NK-92 treated with Interleukin-12 subunit alpha and Interleukin-12 subunit beta, amount 100 ng/mL, for 24 hours (cell line): ENCODE data around the gene ITPR1.

Experiments used
- DNase-seq: peaks from one replicate; lab custom pipeline; 2025; lab: John Stamatoyannopoulos, UW

ITPR1 gene

DNA sequence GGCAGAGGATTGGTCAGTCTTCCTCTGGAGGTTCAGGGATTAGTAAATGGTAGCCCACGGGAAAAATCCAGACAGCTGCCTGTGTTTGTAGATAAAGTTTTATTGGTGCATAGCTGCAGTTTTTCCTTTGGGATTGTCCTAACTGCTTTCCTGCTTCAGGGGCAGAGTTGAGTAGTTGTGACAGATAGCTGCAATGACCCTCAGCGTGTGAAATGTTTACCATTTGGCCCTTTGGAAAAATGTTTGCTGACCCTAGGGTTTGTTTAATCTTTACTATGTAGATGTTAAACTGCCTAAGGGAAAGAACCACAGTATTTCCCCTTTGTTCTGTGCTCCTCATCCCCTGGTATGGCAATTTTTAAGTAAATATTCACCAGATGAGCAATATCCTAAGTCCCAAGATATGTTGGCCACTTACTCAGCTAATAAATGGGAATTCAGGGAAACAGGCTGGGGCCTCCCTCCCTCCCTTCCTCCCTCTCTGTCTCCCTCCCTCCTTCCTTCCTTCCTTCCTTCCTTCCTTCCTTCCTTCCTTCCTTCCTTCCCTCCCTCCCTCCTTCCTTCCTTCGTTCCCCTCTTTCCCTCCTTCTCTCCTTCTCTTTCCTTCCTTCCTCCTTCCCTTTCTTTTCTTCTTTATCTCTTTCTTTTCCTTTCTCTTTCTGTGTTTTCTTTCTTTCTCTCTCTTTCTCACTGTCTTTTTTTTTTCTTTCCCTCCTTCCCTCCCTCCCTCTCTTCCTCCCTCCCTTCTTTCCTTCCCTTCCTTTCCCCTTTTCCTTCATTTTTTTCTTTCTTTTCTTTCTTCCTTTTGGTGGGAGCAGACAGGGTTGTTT is 251.5 kb downstream of the ITPR1 start:
- no peak for DNase-seq

DNA sequence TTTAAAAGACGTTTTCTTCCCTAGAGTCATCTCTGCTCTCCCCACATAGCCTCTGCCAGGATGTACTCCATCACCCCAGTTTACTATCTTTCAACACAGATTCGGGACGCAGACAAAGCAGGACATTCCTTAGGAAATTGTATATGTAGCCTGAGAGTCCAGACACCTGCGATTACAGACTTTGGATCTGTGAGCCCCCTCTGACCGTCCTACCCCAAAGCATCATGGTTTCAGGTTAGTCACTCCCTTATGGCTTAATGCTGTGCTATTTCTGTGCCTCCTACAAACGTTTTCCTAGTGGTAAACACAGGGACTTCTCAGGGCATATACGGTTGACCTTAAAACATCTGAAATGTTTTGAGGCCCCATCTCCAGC is 252.1 kb downstream of the ITPR1 start:
- no peak for DNase-seq

DNA sequence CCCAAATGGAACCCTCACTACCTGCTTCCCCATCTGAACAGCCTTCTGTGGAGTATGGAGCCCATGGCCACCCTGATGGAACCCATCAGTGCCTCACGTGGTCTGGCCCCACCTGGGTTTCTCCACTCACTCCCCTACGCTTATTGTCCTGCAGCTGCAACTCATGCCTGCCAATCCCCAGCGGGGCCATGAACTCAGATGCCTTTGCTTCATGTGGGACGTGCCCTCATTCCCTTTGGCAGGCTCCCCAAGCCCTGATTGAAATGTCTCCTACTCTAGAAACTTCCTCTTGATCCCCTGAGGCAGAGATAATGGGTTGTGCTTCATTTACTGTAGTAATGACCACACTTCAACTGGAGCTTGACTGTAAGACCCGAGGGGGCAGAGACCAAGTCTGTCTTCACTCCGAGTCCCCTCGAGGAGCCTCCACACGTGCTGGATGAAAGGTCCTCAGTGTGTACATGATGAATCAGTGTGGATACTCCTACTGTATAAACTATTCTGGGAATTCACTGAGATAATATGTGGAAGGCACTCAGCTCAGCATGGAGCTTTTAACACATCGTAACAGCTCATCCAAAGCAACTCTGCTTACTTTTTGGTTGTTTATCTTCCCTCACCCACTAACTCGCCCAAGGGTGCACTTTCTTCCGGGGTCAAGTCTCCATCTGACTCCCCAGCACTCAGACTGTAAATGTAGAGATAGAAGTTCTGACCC is 253.3 kb downstream of the ITPR1 start:
- DNase-seq = no peak

DNA sequence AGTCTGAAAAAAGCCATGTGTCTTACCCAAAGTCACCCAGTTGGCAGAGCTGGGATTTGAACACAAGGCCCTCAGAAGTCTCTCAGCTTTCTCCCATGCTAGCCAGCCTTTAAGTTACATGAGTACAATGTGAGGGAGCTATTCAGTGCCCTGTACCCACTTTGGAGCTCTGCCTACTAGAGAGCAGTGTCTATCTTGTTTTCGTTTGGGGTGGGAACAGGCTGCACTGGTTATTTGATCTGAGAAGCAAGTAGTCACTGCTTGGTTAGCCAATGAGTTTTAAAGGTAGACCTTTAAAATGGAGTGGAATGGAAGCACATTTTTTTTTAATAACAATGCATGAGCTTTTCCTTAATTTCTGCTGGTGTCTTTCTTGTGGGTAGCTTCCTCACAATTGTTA is 255.0 kb downstream of the ITPR1 start:
- no peak for DNase-seq

DNA sequence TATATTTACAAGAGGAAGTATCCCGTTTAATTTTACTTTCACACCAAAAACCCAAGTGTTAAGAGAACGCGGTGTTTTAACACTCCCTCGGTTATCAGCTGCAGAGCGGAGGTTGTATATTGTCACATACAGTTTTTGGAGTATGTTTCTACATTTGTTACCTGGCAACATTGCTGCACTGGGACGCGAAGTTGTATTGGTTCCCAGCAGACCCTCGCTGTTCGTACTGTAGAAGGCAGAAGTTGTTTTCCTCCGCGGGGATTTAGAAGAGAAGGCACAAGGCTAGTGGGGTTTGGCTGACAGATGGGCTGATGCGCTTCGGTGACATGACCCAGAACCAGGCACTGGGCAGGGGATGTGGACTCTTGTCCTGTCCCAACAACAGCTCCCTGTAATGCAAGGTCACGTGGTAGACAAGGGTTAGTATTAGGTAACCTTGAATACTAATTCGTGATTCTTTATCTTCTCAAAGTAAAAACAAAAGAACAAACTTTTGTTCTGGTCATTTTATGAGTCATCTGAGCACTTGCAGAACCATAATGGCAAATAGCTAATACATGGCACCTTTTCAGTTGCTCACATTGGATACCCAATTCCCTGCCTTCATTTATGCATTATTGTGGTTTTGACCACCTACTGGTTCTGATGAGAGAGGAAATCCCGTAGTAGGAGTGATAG is 255.7 kb downstream of the ITPR1 start:
- DNase-seq = no peak

DNA sequence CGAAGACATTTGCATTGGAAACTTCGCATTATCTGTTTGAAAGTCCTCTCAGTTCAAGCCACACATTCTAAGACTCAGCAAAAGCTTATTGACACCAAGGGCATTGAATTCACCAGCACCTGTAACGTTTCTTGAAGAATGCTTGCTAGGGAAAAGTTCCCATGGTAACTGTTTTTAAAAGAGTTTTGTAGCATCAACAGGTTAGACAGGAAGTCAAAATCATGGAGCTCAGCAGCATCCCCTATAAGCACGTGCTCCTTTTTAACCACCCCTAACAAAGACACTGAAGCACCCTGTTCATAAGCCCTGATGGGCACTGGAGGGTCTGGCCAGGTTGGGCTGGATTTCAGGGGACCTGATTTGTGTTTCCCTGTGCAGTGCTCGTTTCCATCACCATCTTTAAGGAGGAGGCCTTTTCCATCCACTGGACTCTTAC is 256.4 kb downstream of the ITPR1 start:
- DNase-seq = no peak

DNA sequence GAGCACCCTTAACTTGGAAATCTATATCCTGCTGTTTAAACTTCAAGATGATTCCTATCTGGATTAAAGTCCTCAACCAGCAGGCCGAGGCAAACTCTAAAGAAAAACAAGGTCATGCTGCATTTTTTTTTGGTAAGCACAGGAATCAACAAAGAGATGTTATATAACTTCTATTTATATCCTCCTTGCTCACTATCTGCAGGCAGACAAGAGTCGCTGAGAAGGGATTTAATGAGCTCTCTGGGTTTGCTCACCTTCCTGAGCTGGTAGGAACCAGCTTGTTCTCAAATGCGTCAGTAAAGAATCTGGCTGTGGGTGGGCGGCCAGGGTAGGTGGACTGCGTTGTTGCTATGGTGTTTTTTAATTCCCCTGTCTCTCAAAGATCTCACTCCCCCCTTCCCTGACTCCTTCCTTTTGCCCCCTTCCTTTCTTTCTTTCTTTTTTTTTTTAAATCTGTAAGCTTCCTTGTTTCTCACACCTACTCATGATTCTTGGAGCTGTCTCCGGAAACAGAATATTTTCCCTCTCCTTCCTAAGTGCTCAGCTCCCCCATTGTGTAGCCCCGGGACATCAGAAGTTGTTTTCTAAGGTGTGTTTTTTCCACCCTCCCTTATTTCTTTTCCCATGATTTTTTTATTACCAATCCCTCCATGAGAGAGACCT is 257.3 kb downstream of the ITPR1 start:
- no peak for DNase-seq

DNA sequence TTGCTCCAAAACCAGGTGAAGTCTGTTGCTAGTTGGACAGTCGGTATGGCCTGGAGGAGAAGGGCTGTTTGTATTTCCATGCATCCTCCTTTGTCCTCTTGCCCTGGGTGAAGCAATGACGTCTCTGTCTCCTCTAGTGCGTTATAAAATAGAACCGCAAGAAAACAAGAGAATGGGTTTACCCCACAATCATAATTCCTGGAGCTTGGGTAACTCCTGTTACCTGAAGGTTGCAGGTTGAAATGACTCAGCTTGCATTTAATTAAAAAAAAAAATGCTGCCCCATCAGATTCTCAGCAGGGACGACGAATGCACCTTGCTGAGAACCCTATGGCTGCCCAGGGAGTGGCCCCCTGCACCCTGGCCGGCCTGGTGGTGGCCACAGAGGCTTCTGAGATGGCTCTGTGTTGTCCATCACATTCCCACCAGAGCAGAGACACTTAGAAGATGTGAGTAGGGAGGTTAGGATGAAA is 257.9 kb downstream of the ITPR1 start:
- DNase-seq = no peak

DNA sequence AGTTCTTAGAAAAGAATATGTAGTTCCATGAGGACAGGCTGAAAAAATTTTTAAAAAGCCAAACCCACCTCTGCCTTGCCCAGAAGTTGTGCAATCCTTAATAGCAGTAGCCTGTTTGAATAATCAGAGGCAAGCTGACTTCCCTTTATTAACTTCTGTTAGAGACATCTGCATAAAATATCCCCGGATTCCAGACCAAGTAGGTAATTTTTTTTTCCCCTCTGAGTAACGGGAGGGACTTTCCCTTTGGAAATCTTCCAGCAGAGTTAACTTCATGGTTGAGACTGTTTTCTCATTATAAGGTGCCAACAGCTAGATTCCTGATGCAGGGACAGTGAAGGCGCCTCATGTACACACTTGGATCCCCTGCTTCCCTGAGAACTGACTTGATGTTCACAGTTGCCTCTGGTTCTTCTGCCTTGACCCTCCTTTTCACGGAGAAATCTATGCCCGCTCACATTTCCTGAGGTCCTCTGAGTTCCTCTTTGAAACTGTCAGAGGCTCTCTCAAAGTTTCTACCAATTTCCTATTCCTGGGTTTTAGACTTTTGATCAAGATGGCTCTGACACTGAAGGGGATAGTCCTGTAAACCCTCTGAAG is 258.5 kb downstream of the ITPR1 start:
- DNase-seq = no peak

DNA sequence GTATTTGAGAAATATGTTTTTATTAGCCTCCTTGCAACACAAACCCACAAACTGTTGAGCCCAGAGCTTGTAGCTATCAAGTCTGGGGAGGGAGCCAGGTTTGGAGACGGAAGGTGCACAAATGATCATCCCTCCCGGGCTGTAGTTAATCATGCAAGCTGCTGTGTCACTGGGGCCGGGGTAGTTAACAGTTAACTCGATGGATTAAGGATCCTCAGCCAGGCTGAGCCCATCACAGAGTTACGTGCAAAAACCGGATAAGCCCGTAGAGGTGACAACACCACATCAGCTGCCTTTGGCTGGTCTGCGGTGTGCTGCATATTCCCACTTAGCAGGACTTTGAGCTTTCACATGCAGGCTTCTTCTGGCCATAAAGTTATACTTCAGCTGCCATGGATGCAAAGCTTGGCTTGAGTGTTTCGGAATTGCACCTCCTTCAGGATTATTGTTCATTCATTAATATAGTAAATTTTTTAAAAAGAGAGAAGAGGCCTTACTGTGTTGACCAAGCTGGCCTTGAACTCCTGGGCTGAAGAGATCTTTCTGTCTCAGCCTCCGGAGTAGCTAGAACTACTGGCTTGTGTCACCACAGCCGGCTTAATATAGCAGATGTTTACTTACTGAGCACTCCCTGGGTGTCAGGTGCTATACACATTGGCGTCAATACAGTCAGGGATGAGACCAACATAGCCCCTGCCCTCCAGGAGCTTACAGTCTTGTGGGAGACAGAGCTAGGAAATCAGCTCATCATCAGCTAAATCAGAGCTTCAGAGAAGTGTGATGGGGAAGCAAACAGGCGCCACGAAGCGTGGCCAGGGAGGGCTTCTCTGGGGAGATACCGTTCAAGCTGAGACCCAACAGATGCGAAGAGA is 259.3 kb downstream of the ITPR1 start:
- DNase-seq = no peak

DNA sequence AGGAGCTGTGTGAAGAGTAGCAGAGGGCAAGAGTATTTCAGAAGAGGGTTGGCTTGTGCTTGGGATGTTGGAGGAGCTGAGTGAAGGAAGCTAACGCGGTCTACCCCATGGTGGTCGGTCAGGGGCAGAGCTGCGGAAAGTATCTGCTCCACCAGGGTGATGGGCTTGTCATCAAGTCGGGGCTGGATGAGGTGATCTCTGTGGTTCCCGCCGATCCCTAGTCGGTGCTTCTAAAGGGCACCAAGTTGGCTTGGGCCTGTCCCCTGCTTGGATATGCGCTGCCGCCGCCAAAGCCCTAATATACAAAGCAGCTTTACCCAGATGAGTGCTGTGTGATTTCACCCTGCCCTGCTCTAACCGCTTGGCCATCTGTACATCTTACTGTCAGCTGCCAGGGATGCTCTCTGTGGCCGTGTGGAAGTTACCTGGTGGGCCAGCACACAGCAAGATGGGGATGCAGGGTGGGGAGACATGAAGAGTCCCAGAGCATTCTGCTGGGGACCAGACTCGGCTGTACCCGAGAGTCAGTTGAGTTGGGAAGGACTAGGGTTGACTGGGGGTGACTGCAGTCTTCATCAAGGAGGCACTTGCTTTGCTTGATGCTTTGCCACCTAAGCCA is 260.0 kb downstream of the ITPR1 start:
- no peak for DNase-seq

DNA sequence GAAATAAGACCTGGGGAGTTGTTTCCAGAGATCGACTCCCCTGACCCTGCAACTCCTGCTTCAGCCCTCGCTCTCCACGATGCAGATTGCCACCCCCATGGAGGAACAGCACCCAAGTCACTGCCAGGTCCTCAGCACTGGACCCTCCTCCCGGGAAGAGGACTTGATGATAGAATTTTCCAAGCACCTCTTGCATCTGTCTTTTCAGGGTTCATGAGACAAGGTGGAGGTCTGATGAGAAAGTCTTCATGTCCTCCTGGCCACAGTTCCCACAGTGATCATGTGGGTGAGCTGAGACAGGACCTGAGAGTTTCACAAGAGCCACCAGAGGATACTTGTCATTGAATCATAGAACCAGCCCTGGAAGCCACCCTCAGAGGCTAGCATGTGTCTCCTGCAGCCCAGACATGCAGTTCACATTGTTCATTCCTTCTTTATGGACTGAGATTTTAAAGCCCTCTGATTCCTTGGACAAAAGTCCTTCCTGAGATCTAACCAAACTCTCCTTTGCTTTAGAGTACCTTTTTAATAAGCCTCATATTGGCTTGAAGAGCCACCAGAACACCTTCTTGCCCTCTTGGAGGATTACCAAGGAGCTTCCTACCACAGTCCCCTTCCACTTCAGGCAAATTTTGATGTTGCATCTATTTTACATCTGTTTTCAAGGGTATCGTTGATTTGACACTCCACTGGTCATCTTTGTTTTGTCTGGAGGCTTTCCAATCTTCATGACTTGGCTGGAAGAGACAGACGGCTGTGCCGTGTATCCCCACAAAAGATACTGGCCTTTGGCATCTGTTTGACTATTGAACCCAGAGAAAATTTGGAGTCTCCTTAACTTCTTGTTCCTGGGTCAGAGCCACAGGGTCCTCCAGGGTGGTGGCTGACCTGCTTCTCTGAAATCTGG is 261.3 kb downstream of the ITPR1 start:
- DNase-seq = peak; percentile 18

DNA sequence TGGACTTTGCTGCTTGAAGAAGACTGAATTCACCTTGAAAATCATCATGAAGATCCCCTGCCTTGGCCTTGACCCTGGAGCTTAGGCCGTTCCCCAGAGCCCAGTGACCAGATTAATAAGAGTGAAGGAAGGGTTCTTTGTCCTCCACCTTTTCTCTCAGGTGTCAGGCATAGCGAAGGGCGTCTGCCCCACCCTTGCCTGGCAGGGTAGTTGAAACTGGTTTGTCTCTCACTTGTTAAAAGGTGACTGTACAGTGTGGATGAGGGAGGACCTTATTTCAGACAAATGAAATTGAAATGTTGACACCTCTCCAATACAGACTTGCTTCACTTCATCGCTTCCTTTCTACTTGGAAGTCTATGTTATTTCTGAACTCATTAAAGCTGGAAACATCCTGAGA is 262.4 kb downstream of the ITPR1 start:
- no peak for DNase-seq

DNA sequence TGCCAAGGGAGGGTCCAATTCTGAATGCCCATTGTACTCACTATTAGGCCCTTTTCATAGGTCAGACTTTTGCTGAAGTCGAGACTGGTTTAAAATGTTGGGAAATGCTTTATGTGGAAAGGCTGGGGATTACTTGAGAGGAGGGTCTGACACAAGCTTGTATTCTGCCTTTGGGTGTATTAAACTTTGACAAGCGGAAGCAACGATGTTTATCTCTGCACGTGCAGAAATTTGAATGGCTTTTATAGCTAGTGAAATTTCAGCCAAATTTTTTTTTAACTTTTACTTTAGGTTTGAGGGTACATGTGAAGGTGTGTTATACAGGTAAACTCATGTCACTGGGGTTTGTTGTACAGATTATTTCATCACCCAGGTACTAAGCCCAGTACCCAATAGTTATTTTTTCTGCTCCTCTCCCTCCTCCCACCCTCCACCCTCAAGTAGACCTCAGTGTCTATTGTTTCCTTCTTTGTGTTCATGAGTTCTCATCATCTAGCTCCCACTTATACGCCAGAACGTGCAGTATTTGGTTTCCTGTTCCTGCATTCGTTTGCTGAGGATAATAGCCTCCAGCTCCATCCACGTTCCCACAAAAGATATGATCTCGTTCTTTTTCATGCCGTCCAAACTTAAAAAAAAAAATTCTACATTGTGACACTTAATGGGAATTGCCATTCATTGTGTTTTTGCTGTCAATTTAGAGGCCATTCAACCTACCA is 263.1 kb downstream of the ITPR1 start:
- DNase-seq = no peak

DNA sequence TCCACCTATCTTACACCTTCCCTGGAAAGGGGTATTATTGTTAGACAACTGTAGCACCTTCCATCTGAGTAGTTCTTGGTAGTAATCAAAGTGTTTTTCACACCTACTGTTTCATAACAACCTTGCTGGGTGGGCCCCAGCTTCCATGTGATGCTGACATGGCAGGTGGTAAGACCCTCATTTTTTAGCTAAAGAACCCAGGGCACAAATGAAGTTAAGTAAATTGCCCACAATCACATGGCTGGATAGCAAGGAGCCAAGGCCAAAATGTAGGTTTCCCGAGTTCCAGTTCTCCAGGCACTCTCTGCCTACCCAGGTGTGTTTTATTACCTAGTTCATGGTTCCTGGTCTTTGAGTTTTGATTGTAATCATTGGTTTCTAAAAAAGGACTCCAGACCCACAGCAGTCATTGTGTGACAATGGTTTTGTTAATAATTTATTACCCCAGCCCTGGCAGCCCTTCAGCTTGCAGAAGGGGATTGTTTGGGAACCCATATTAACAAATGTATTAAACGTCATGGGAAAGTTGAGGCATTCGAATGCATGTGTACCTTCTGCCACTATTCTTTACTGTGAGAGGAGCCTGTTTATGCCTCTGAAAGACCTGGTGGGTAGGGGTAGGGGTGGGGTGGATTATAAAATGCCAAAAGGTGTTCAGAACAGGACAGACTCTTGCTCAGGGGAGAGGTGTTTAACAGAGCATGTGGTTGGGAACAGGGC is 263.9 kb downstream of the ITPR1 start:
- DNase-seq = no peak

DNA sequence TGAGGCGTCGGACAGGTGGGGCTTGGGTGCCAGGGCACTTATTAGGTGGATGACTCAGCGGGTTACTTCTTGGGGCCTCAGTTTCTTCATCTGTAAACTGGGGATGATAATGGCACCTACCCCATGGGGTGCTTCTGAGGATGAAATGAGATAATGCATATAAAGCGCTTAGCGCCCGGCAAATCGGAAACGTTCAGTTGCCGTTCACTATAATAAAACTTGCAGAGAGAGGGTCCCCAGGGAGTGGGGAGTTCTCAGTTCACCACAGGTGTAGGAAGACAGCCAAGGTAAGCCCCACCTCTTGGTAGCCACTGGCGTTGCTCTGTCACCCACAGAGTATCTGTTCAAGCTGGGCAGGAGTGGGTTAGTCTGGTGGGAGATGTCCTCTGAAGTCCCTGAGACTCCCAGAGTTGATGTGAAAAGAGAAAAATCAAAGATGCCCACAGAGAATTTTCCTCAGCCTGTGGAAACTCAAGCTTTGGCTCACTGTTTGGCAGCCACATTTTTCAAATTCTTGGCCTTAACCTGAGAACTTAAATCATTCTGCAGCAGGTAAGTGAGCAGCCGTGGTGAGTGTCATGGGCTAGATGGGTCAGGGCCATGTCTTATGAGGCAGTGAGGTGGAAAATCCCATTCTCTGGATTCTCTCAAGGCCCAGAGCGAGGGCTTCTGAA is 264.6 kb downstream of the ITPR1 start:
- DNase-seq = no peak

DNA sequence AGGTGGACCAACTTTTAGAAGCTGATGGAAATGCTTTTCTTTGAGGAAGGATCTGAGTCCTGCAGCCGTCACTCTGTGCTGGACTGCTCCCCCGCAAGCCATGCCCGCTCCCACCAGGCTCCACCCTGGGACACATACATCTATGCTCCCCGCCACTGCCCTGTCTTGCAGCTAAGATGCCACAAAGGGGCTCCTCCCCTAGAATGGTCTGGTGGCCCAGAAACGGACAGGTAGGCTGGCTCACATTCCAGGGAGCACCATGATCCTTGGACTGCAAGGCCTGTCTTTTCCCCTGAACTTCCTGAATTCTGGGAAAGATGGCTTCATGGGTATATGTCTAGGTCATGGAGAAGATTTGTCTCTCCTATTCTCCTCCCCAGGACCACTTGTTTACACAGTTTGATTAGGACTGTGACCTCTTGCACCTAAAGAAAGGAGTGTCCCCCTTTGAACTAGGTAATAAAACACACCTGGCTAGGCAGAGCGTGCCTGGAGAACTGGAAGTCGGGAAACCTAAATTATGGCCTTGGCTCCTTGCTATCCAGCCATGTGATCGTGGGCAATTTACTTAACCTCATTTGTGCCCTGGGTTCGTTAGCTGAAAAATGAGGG is 265.2 kb downstream of the ITPR1 start:
- DNase-seq = no peak
